HEK293T (cell line): ENCODE data around the gene SEC61A1.

Experiments used
- FOXM1 ChIP-seq: fragments of 450-650 bp; IDR thresholded peaks from 2 replicates; pipeline ENCODE4 v1.6.1; 2017; ENCODE audit warnings: mild to moderate bottlenecking, borderline replicate concordance
- NFRKB ChIP-seq: fragments of 450-650 bp; IDR thresholded peaks from 2 replicates; pipeline ENCODE4 v1.6.1; 2016; ENCODE audit warnings: mild to moderate bottlenecking, moderate library complexity
- SP1 ChIP-seq: fragments of 450-650 bp; IDR thresholded peaks from 2 replicates; pipeline ENCODE4 v1.6.1; 2017
- ZNF384 ChIP-seq: fragments of 450-650 bp; IDR thresholded peaks from 2 replicates; pipeline ENCODE4 v1.6.1; 2016

DNA sequence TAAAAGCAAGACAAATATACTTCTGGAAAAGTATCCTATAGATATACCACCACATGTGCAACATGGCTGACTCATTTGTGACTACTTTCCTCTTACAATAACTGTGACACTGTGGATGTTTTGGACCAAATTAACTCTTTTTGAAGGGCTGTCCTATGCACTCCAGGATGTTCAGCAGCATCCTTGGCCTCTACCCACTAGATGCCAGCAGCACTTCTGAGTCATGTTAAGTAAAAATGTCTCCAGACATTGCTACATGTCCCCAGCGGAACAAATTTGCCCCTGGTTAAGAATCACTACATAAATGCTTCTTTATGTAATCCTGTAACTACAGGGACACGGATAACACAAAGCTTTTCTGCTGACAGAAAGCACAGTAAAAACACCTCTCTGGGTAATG is 39.3 kb downstream of the SEC61A1 start:
- no peak for TF ChIP-seq SP1
- TF ChIP-seq FOXM1 = no peak
- no peak for TF ChIP-seq ZNF384
- no peak for TF ChIP-seq NFRKB
